HEK293T (cell line): ENCODE data around the gene TAS1R1.

Source experiments
- ARNT ChIP-seq: fragments of 450-650 bp; IDR thresholded peaks from 2 replicates; pipeline ENCODE4 v1.6.1; 2017; ENCODE audit warnings: mild to moderate bottlenecking
- BHLHE40 ChIP-seq: fragments of 450-650 bp; IDR thresholded peaks from 2 replicates; pipeline ENCODE4 v1.6.1; 2016; ENCODE audit warnings: mild to moderate bottlenecking, moderate library complexity, borderline replicate concordance
- CTBP1 ChIP-seq: fragments of 450-650 bp; IDR thresholded peaks from 2 replicates; pipeline ENCODE4 v1.6.1; 2016; ENCODE audit warnings: borderline replicate concordance
- FOXK2 ChIP-seq: fragments of 450-650 bp; IDR thresholded peaks from 2 replicates; pipeline ENCODE4 v1.6.1; 2016; ENCODE audit warnings: mild to moderate bottlenecking
- HDGF ChIP-seq: fragments of 450-650 bp; IDR thresholded peaks from 2 replicates; pipeline ENCODE4 v1.6.1; 2017; ENCODE audit warnings: antibody characterized with exemption, borderline replicate concordance
- NFRKB ChIP-seq: fragments of 450-650 bp; IDR thresholded peaks from 2 replicates; pipeline ENCODE4 v1.6.1; 2016; ENCODE audit warnings: mild to moderate bottlenecking, moderate library complexity
- SP1 ChIP-seq: fragments of 450-650 bp; IDR thresholded peaks from 2 replicates; pipeline ENCODE4 v1.6.1; 2017
- SUZ12 ChIP-seq: fragments of 450-650 bp; IDR thresholded peaks from 2 replicates; pipeline ENCODE4 v1.6.1; 2016; ENCODE audit warnings: mild to moderate bottlenecking
- TARDBP ChIP-seq: fragments of 450-650 bp; IDR thresholded peaks from 2 replicates; pipeline ENCODE4 v1.6.1; 2016
- TF ChIP-seq, protein P1 (sequence below): fragments of 450-650 bp; IDR thresholded peaks from 2 replicates; pipeline ENCODE4 v1.6.1; 2016

DNA sequence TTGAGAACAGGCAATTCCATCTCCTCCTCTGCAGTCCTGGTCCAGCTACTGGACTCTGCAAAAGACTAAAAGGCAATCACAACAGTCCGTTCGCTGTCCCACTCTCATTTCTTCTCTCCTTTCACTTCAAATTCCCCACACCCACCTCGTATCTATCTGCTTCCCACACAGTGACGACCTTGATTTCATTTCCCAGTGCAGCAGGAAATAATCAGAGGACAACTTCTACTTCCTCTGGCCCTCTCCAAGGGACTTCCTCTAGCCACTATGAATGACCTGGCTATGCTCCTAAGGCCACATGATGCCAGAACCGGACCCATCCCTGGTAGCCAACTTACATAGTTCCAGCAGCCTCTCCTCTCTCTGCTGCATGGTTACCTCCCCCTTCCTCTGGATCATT lies 8.8 kb upstream of the TAS1R1 start:
- TF ChIP-seq SP1 (no peak), SUZ12 (no peak), ARNT (no peak), HDGF (no peak), CTBP1 (no peak), FOXK2 (no peak), TARDBP (no peak), BHLHE40 (no peak), NFRKB (no peak)
- TF ChIP-seq, protein P1, sequence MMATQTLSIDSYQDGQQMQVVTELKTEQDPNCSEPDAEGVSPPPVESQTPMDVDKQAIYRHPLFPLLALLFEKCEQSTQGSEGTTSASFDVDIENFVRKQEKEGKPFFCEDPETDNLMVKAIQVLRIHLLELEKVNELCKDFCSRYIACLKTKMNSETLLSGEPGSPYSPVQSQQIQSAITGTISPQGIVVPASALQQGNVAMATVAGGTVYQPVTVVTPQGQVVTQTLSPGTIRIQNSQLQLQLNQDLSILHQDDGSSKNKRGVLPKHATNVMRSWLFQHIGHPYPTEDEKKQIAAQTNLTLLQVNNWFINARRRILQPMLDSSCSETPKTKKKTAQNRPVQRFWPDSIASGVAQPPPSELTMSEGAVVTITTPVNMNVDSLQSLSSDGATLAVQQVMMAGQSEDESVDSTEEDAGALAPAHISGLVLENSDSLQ: no peak
